Neuronal stem cell (in vitro differentiated cells): ENCODE measurements around the gene OPTC.

Source experiments
- DNase-seq: peaks from one replicate; pipeline ENCODE4 v3.0.0-alpha.2; 2013; ENCODE audit warnings: low spot score
- H2AFZ ChIP-seq: one replicate; pipeline ENCODE4 v1.6.1; 2013; ENCODE audit warnings: mild to moderate bottlenecking, low read length, inconsistent platforms
- H2AK5ac ChIP-seq: 2 replicates; pipeline ENCODE4 v1.6.1; 2013; ENCODE audit warnings: low read depth, mild to moderate bottlenecking, inconsistent platforms, low read length, moderate library complexity, mixed read lengths
- H2BK120ac ChIP-seq: 2 replicates; pipeline ENCODE4 v1.6.1; 2013; ENCODE audit warnings: low read depth, mild to moderate bottlenecking, inconsistent platforms, low read length, moderate library complexity, mixed read lengths
- H2BK12ac ChIP-seq: one replicate; pipeline ENCODE4 v1.6.1; 2013; ENCODE audit warnings: low read length, inconsistent platforms
- H2BK15ac ChIP-seq: 2 replicates; pipeline ENCODE4 v1.6.1; 2013; ENCODE audit warnings: mild to moderate bottlenecking, low read length, inconsistent platforms, mixed read lengths
- H2BK5ac ChIP-seq: one replicate; pipeline ENCODE4 v1.6.1; 2013; ENCODE audit warnings: inconsistent platforms, mild to moderate bottlenecking, low read length, moderate library complexity
- H3K14ac ChIP-seq: one replicate; pipeline ENCODE4 v1.6.1; 2013; ENCODE audit warnings: low read length, inconsistent platforms
- H3K18ac ChIP-seq: 2 replicates; pipeline ENCODE4 v1.6.1; 2013; ENCODE audit warnings: low read length, inconsistent platforms
- H3K23ac ChIP-seq: 2 replicates; pipeline ENCODE4 v1.6.1; 2013; ENCODE audit warnings: low read depth, mild to moderate bottlenecking, mixed read lengths, low read length, inconsistent platforms; ENCODE audit not compliant: poor library complexity
- H3K27ac ChIP-seq: replicated peaks from 3 replicates; pipeline ENCODE4 v1.5.1; 2013; ENCODE audit warnings: low read length, inconsistent platforms
- H3K27me3 ChIP-seq, 3 experiments: 2 replicates each; pipeline ENCODE4 v1.6.1; 2013; ENCODE audit warnings: low read length in 3 of 3, mild to moderate bottlenecking in 2 of 3, inconsistent platforms in 1 of 3, low read depth in 1 of 3, mixed read lengths in 1 of 3, moderate library complexity in 1 of 3; ENCODE audit not compliant: control insufficient read depth in 3 of 3, insufficient read depth in 3 of 3
- H3K36me3 ChIP-seq, 2 donors: replicated peaks in 1 of 2; 2 replicates each; pipeline ENCODE4 v1.6.1; 2013; ENCODE audit warnings: low read length in 2 of 2; ENCODE audit not compliant: control insufficient read depth in 2 of 2, insufficient read depth in 2 of 2
- H3K4ac ChIP-seq: 2 replicates; pipeline ENCODE4 v1.6.1; 2013; ENCODE audit warnings: inconsistent platforms, mild to moderate bottlenecking, low read length, moderate library complexity
- H3K4me1 ChIP-seq, 2 donors: 1 replicate in 1 of 2; 2 replicates in 1 of 2; pipeline ENCODE4 v1.6.1; 2013; ENCODE audit warnings: low read length in 2 of 2, low read depth in 1 of 2; ENCODE audit not compliant: control insufficient read depth in 2 of 2, insufficient read depth in 1 of 2
- H3K4me2 ChIP-seq: one replicate; pipeline ENCODE4 v1.6.1; 2013; ENCODE audit warnings: mild to moderate bottlenecking, low read length, inconsistent platforms; ENCODE audit not compliant: insufficient read depth, poor library complexity, severe bottlenecking
- H3K4me3 ChIP-seq, 2 donors: 2 replicates each; pipeline ENCODE4 v1.5.1; 2013; ENCODE audit warnings: low read length in 2 of 2, mild to moderate bottlenecking in 2 of 2, inconsistent platforms in 1 of 2, moderate library complexity in 1 of 2
- H3K79me1 ChIP-seq: one replicate; pipeline ENCODE4 v1.6.1; 2013; ENCODE audit warnings: low read depth, mild to moderate bottlenecking, inconsistent platforms, low read length, moderate library complexity
- H3K9ac ChIP-seq: one replicate; pipeline ENCODE4 v1.6.1; 2013; ENCODE audit warnings: mild to moderate bottlenecking, low read depth, low read length, inconsistent platforms; ENCODE audit not compliant: poor library complexity
- H3K9me3 ChIP-seq, 2 donors: replicated peaks in 1 of 2; 2 replicates each; pipeline versions ENCODE3 to v1.6.1; 2013; ENCODE audit warnings: low read length in 2 of 2, mild to moderate bottlenecking in 2 of 2, inconsistent platforms in 1 of 2, low read depth in 1 of 2, mixed read lengths in 1 of 2, moderate library complexity in 1 of 2; ENCODE audit not compliant: control insufficient read depth in 2 of 2, insufficient read depth in 1 of 2
- H4K8ac ChIP-seq: one replicate; pipeline ENCODE4 v1.6.1; 2013; ENCODE audit warnings: low read depth, mild to moderate bottlenecking, inconsistent platforms, low read length, moderate library complexity
- H4K91ac ChIP-seq: one replicate; pipeline ENCODE4 v1.6.1; 2013; ENCODE audit warnings: low read length, low read depth, mild to moderate bottlenecking, inconsistent platforms; ENCODE audit not compliant: poor library complexity
- WGBS, 2 donors: extraction: QIAGEN DNeasy Blood & Tissue Kit; methylation state at CpG; one replicate each; pipeline ENCODE4 v1.1.7; 2013; ENCODE audit warnings: missing lambda C conversion rate in 2 of 2, mixed read lengths in 1 of 2; ENCODE audit not compliant: insufficient read length in 2 of 2, insufficient replicate concordance in 1 of 2; ENCODE audit errors: extremely low coverage in 2 of 2; 5-methylcytosine and 5-hydroxymethylcytosine counted together

The OPTC gene

GRCh38 chr1:203557390-203557789 is 63.4 kb downstream of the OPTC start:
- H3K4me3 ChIP-seq = no peak overlapping the region
- no peak overlapping the region for H2BK15ac ChIP-seq
- H3K18ac ChIP-seq = no peak overlapping the region
- H2AFZ ChIP-seq = no peak overlapping the region
- H3K79me1 ChIP-seq = no peaks in the 10 kb centered on the region
- no peak overlapping the region for H2BK12ac ChIP-seq
- H3K4me1 ChIP-seq = peaks cover 17 to 23% of the 10 kb centered on the region in 2 donors
- H3K4me2 ChIP-seq = no peak overlapping the region
- no peak overlapping the region for H3K23ac ChIP-seq
- H4K91ac ChIP-seq = no peak overlapping the region
- no peak overlapping the region for H3K27ac ChIP-seq
- DNase-seq = no peak
- peaks cover 0 to 11% (median 0%) of the 10 kb centered on the region in 3 experiments for H3K27me3 ChIP-seq
- no peak overlapping the region for H4K8ac ChIP-seq
- H2BK120ac ChIP-seq = no peak overlapping the region
- no peak overlapping the region for H3K14ac ChIP-seq
- WGBS, 2 donors = no CpG with 5 or more reads among the region's 7 CpGs
- H2BK5ac ChIP-seq = no peak overlapping the region
- H3K36me3 ChIP-seq = no peaks in the 10 kb centered on the region
- no peak overlapping the region for H3K9ac ChIP-seq
- H3K9me3 ChIP-seq = no peaks in the 10 kb centered on the region
- no peak overlapping the region for H3K4ac ChIP-seq
- H2AK5ac ChIP-seq = no peak overlapping the region

- H3K27ac ChIP-seq = no peak overlapping the region
- no peak overlapping the region for H4K8ac ChIP-seq
- H3K4me1 ChIP-seq = peaks cover 16 to 22% of the 10 kb centered on the region in 2 donors
- no peak overlapping the region for H2BK5ac ChIP-seq
- H3K4me3 ChIP-seq = no peak overlapping the region
- no peak overlapping the region for H3K4me2 ChIP-seq
- no peak for DNase-seq
- no peak overlapping the region for H2BK12ac ChIP-seq
- no peak overlapping the region for H3K14ac ChIP-seq
- no peaks in the 10 kb centered on the region for H3K36me3 ChIP-seq
- whole genome bisulfite sequencing, 2 donors = no CpG with 5 or more reads among the region's 5 CpGs
- no peak overlapping the region for H2BK15ac ChIP-seq
- no peak overlapping the region for H2BK120ac ChIP-seq
- H2AFZ ChIP-seq = no peak overlapping the region
- H3K79me1 ChIP-seq = no peaks in the 10 kb centered on the region
- no peaks in the 10 kb centered on the region for H3K9me3 ChIP-seq
- peaks cover 0 to 11% (median 0%) of the 10 kb centered on the region in 3 experiments for H3K27me3 ChIP-seq
- H2AK5ac ChIP-seq = no peak overlapping the region
- H3K4ac ChIP-seq = no peak overlapping the region
- H3K23ac ChIP-seq = no peak overlapping the region
- H4K91ac ChIP-seq = no peak overlapping the region
- no peak overlapping the region for H3K9ac ChIP-seq
- H3K18ac ChIP-seq = no peak overlapping the region
These were observed 64.3 kb downstream of the OPTC start for GRCh38 chr1:203558064-203558760.
